Measurements from ENCODE around the gene OR4D2.

Gene OR4D2

GRCh38 chr17:58195518-58196123, 28.8 kb downstream of the OR4D2 start:
- H3K27ac ChIP-seq (ENCODE audit: low read depth, low read length), result no peak overlapping the region
- no peak overlapping the region for H2AFZ ChIP-seq (ENCODE audit: low read depth, low read length, severe bottlenecking)
- H3K27me3 ChIP-seq (ENCODE audit: low read length), result no peaks in the 10 kb centered on the region
- no peak overlapping the region for H3K9ac ChIP-seq (ENCODE audit: low read length)
- no peaks in the 10 kb centered on the region for H3K9me3 ChIP-seq (ENCODE audit: insufficient read depth, low read length)
- H4K20me1 ChIP-seq (ENCODE audit: low read depth, low read length), result no peaks in the 10 kb centered on the region
- H3K79me2 ChIP-seq (ENCODE audit: insufficient read depth, low read length), result no peaks in the 10 kb centered on the region
- no peaks in the 10 kb centered on the region for H3F3A ChIP-seq (ENCODE audit: insufficient read depth)
- TF ChIP-seq EZH2phosphoT487 (conservative IDR thresholded peaks at IDR 0.05; ENCODE audit: low read length) (no peak), CTCF (IDR thresholded peaks at IDR 0.05; ENCODE audit: insufficient read depth, low read length, poor library complexity, severe bottlenecking) (no peak)
- H3K9me2 ChIP-seq (replicated peaks; ENCODE audit: insufficient read depth, low read length), result no peaks in the 10 kb centered on the region
- no peak overlapping the region for H3K4me3 ChIP-seq (ENCODE audit: insufficient read depth, low read length, poor library complexity, severe bottlenecking)
- no peak overlapping the region for H3K4me2 ChIP-seq (ENCODE audit: low read depth, low read length, poor library complexity, severe bottlenecking)
- H3K36me3 ChIP-seq (ENCODE audit: low read length), result no peaks in the 10 kb centered on the region

- no peaks in the 10 kb centered on the region for H3K27me3 ChIP-seq (ENCODE audit: low read length)
- TF ChIP-seq EZH2phosphoT487 (conservative IDR thresholded peaks at IDR 0.05; ENCODE audit: low read length) (no peak), CTCF (IDR thresholded peaks at IDR 0.05; ENCODE audit: insufficient read depth, low read length, poor library complexity, severe bottlenecking) (no peak)
Measured at GRCh38 chr17:58196610-58197009, 29.8 kb downstream of the OR4D2 start.

GRCh38 chr17:58200024-58200633, 33.3 kb downstream of the OR4D2 start:
- Histone ChIP-seq H3K27ac (ENCODE audit: low read depth, low read length) (no peak overlapping the region), H3K36me3 (ENCODE audit: low read length) (no peaks in the 10 kb centered on the region), H3K4me3 (ENCODE audit: insufficient read depth, low read length, poor library complexity, severe bottlenecking) (no peak overlapping the region), H3K9me3 (ENCODE audit: insufficient read depth, low read length) (no peaks in the 10 kb centered on the region), H3K79me2 (ENCODE audit: insufficient read depth, low read length) (no peaks in the 10 kb centered on the region), H3F3A (ENCODE audit: insufficient read depth) (no peaks in the 10 kb centered on the region), H4K20me1 (ENCODE audit: low read depth, low read length) (no peaks in the 10 kb centered on the region), H3K9me2 (replicated peaks; ENCODE audit: insufficient read depth, low read length) (no peaks in the 10 kb centered on the region), H3K27me3 (ENCODE audit: low read length) (no peaks in the 10 kb centered on the region), H3K9ac (ENCODE audit: low read length) (no peak overlapping the region), H2AFZ (ENCODE audit: low read depth, low read length, severe bottlenecking) (no peak overlapping the region), H3K4me2 (ENCODE audit: low read depth, low read length, poor library complexity, severe bottlenecking) (no peak overlapping the region)
- TF ChIP-seq EZH2phosphoT487 (conservative IDR thresholded peaks at IDR 0.05; ENCODE audit: low read length) (no peak), CTCF (IDR thresholded peaks at IDR 0.05; ENCODE audit: insufficient read depth, low read length, poor library complexity, severe bottlenecking) (peak; percentile 56)

More at GRCh38 chr17:58196610-58197009, 29.8 kb downstream of the OR4D2 start:
- no peak overlapping the region for H3K4me2 ChIP-seq (ENCODE audit: low read depth, low read length, poor library complexity, severe bottlenecking)
- H3F3A ChIP-seq (ENCODE audit: insufficient read depth), result no peaks in the 10 kb centered on the region
- no peak overlapping the region for H3K27ac ChIP-seq (ENCODE audit: low read depth, low read length)
- no peak overlapping the region for H3K9ac ChIP-seq (ENCODE audit: low read length)
- H3K9me3 ChIP-seq (ENCODE audit: insufficient read depth, low read length), result no peaks in the 10 kb centered on the region
- H4K20me1 ChIP-seq (ENCODE audit: low read depth, low read length), result no peaks in the 10 kb centered on the region
- H2AFZ ChIP-seq (ENCODE audit: low read depth, low read length, severe bottlenecking), result no peak overlapping the region
- no peaks in the 10 kb centered on the region for H3K9me2 ChIP-seq (replicated peaks; ENCODE audit: insufficient read depth, low read length)
- H3K36me3 ChIP-seq (ENCODE audit: low read length), result no peaks in the 10 kb centered on the region
- H3K79me2 ChIP-seq (ENCODE audit: insufficient read depth, low read length), result no peaks in the 10 kb centered on the region
- no peak overlapping the region for H3K4me3 ChIP-seq (ENCODE audit: insufficient read depth, low read length, poor library complexity, severe bottlenecking)
